Head of caudate nucleus (tissue), 42 donors: ENCODE results near the gene HAUS3.

Experiments
- DNase-seq, 42 donors: peaks; one replicate each; pipeline versions ENCODE4 v3.0.0 to v3.0.0-alpha.2; 2020 to 2021; ENCODE audit warnings: mixed read lengths in 7 of 42
- intact Hi-C: fragments of 100-400 bp; cut with DNase I; formaldehyde crosslinking; loops from one replicate; pipeline ENCODE4 v1.15.0; 2022

HAUS3 gene

DNA sequence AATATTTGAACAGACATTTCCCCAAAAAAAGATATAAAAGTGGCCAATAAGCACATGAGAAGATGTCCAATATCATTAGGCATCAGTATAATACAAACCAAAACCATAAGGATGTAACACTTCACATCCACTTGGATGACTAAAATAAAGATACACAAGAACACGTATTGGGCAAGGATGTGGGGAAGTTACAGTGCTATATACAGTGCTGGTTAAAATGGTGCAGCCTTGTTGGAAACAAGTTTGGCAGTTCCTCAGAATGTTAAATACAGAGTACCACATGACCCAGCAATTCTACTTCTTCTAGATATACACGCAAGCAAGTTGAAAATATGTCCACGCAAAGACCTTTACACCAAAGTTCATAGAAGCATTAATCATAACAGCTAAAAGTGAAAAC lies 58.9 kb downstream of the HAUS3 start:
- no peak for DNase-seq
- intact Hi-C loops = no loop called here

GRCh38 chr4:2180410-2180809 lies 61.5 kb downstream of the HAUS3 start:
- intact Hi-C loops = no loop called here
- no peak for DNase-seq

- intact Hi-C loops = no loop called here
These were observed 62.2 kb downstream of the HAUS3 start for GRCh38 chr4:2179717-2180116.

GRCh38 chr4:2178986-2179385 lies 62.9 kb downstream of the HAUS3 start:
- intact Hi-C loops = no loop called here
- no peak for DNase-seq

More at GRCh38 chr4:2179717-2180116, 62.2 kb downstream of the HAUS3 start:
- no peak for DNase-seq
